ENCODE results near the gene CCDC9B. TPM values are rescaled to one million over a fixed set of nuclear protein-coding genes. Genes with fewer than 3 reads are reported as not detected.

Gene CCDC9B
- total RNA-seq, 1 donor from 2014 or later, result not detected

DNA sequence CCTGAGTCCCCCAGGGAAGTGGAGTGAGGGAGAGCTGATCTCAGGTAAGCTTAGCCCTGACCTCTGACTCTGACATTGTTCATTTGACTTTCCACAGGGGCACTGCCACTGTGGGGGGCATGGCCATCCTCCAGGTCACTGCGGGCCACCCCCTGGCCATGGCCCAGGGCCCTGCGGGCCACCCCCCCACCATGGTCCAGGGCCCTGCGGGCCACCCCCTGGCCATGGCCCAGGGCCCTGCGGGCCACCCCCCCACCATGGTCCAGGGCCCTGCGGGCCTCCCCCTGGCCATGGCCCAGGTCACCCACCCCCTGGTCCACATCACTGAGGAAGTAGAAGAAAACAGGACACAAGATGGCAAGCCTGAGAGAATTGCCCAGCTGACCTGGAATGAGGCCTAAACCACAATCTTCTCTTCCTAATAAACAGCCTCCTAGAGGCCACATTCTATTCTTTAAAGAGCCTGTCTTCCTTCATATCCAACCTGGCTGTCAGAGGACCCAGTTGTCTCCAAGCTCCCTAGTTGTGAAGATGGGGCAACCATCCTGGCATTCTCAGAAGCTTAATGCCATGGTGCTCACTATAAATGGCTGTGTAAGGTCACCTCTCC is 15.3 kb upstream of the CCDC9B start:
- Histone ChIP-seq H2AFZ (replicated peaks) (no peak overlapping the region), H3K4me1 (peaks cover 18% of the 10 kb centered on the region), H3K9ac (no peak overlapping the region), H3K27ac (no peak overlapping the region), H3K27me3 (peaks cover 45% of the 10 kb centered on the region), H3K36me3 (no peaks in the 10 kb centered on the region), H3F3A (ENCODE audit: low read depth) (peaks cover 28% of the 10 kb centered on the region), H3K4me3 (no peak overlapping the region), H3K4me2 (no peak overlapping the region), H3K9me3 (ENCODE audit: low read depth) (no peaks in the 10 kb centered on the region), H4K20me1 (ENCODE audit: low read depth) (peaks cover 11% of the 10 kb centered on the region), H3K79me2 (ENCODE audit: low read depth) (no peaks in the 10 kb centered on the region)
- H3K27me3 Mint-ChIP-seq (ENCODE audit: insufficient read depth, low read depth), result peaks cover 23% of the 10 kb centered on the region
- H3K27ac Mint-ChIP-seq, result no peak overlapping the region
- no peaks in the 10 kb centered on the region for H3K36me3 Mint-ChIP-seq
- peak overlapping the region; percentile 51 for H3K4me3 Mint-ChIP-seq
- DNase-seq (ENCODE audit: low spot score), result no peak
- TF ChIP-seq EZH2 (IDR thresholded peaks at IDR 0.05) (no peak), EZH2phosphoT487 (IDR thresholded peaks at IDR 0.05) (no peak)
- TF ChIP-seq, protein P1, sequence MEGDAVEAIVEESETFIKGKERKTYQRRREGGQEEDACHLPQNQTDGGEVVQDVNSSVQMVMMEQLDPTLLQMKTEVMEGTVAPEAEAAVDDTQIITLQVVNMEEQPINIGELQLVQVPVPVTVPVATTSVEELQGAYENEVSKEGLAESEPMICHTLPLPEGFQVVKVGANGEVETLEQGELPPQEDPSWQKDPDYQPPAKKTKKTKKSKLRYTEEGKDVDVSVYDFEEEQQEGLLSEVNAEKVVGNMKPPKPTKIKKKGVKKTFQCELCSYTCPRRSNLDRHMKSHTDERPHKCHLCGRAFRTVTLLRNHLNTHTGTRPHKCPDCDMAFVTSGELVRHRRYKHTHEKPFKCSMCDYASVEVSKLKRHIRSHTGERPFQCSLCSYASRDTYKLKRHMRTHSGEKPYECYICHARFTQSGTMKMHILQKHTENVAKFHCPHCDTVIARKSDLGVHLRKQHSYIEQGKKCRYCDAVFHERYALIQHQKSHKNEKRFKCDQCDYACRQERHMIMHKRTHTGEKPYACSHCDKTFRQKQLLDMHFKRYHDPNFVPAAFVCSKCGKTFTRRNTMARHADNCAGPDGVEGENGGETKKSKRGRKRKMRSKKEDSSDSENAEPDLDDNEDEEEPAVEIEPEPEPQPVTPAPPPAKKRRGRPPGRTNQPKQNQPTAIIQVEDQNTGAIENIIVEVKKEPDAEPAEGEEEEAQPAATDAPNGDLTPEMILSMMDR (IDR thresholded peaks at IDR 0.05), result no peak
- peaks cover 25% of the 10 kb centered on the region for H3K4me1 Mint-ChIP-seq
- no peaks in the 10 kb centered on the region for H3K9me3 Mint-ChIP-seq

DNA sequence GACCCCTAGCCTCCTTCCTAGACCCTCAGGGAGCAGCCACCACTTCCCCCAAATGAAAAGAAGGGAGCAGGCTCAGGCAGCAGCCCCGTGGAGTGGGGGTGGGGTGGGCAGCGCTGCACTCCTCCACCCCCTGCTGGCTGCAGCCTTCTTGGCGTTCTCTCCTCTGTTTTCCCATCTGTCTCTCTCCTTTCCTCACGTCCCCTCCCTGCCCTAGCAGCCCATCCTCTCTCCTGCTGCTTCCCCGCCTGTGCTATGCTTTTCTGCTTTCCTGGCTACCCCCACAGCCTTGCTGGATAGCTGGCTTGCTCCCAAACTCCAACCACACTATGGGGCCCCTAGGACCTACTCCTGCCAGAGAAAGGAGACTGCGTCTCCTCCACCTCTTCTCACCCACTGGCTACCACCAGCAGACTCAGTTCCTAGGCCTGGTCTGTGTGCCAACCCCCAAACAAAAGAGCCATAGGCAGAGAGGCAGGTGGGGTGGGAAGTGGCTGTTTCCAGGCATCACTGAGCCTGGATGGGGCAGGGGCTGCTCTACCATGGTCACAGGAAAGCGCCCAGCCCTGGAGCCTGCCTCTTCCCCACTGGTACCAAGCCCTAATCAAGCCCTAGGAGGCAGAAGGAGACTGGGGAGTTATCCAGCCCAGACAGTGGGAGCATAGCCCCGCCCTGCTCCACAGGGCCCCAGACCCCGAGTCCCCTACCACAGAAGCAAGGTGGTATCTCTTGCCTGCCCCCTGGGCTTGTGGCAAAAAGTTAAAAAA is 13.9 kb upstream of the CCDC9B start:
- H3K9me3 ChIP-seq (ENCODE audit: low read depth), result no peaks in the 10 kb centered on the region
- H3K9ac ChIP-seq, result no peak overlapping the region
- no peak overlapping the region for H3K27ac Mint-ChIP-seq
- H3K4me3 Mint-ChIP-seq, result no peak overlapping the region
- no peak for TF ChIP-seq EZH2phosphoT487 (IDR thresholded peaks at IDR 0.05)
- TF ChIP-seq, protein P1 (IDR thresholded peaks at IDR 0.05), result peak; percentile 21
- no peak for TF ChIP-seq EZH2 (IDR thresholded peaks at IDR 0.05)
- H3K4me2 ChIP-seq, result peak overlapping the region; percentile 27
- H3K36me3 ChIP-seq, result no peaks in the 10 kb centered on the region
- H3K79me2 ChIP-seq (ENCODE audit: low read depth), result no peaks in the 10 kb centered on the region
- no peaks in the 10 kb centered on the region for H3K9me3 Mint-ChIP-seq
- H3K4me3 ChIP-seq, result no peak overlapping the region
- H3K27me3 Mint-ChIP-seq (ENCODE audit: insufficient read depth, low read depth), result peaks cover 22% of the 10 kb centered on the region
- peaks cover 8% of the 10 kb centered on the region for H4K20me1 ChIP-seq (ENCODE audit: low read depth)
- H3K4me1 ChIP-seq, result peaks cover 18% of the 10 kb centered on the region
- DNase-seq (ENCODE audit: low spot score), result peak; percentile 65
- peak overlapping the region; percentile 19 for H2AFZ ChIP-seq (replicated peaks)
- H3K27ac ChIP-seq, result no peak overlapping the region
- no peaks in the 10 kb centered on the region for H3K36me3 Mint-ChIP-seq
- peaks cover 28% of the 10 kb centered on the region for H3F3A ChIP-seq (ENCODE audit: low read depth)
- peaks cover 25% of the 10 kb centered on the region for H3K4me1 Mint-ChIP-seq
- H3K27me3 ChIP-seq, result peaks cover 31% of the 10 kb centered on the region

DNA sequence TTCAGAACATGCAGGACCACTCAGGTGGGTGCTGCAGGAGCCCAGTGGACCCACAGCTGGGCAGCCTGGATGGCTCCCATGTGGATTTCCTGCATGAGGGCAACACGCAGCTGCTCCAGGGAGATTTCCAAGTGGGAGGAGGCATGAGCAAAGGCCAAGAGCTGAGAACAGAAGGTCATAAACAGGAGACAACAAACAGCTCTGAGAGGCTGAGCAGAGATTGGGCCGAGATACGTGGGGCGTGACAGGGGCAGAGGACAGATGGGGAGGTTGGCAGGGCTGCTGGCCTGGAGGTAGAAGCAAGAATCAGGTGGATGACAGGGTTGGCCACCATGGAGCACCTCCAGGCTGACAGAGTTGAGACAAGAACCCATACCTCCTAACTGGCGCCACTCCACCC is 13.0 kb upstream of the CCDC9B start:
- H4K20me1 ChIP-seq (ENCODE audit: low read depth), result peaks cover 4% of the 10 kb centered on the region
- peaks cover 14% of the 10 kb centered on the region for H3K4me1 ChIP-seq
- H3F3A ChIP-seq (ENCODE audit: low read depth), result peaks cover 21% of the 10 kb centered on the region
- no peak overlapping the region for H2AFZ ChIP-seq (replicated peaks)
- no peak overlapping the region for H3K9ac ChIP-seq
- peak overlapping the region; percentile 43 for H3K4me3 Mint-ChIP-seq
- H3K27me3 Mint-ChIP-seq (ENCODE audit: insufficient read depth, low read depth), result peaks cover 18% of the 10 kb centered on the region
- no peak overlapping the region for H3K4me2 ChIP-seq
- no peaks in the 10 kb centered on the region for H3K36me3 Mint-ChIP-seq
- TF ChIP-seq EZH2 (IDR thresholded peaks at IDR 0.05), result no peak
- TF ChIP-seq, protein P1 (IDR thresholded peaks at IDR 0.05), result no peak
- no peak for TF ChIP-seq EZH2phosphoT487 (IDR thresholded peaks at IDR 0.05)
- H3K9me3 Mint-ChIP-seq, result no peaks in the 10 kb centered on the region
- peaks cover 21% of the 10 kb centered on the region for H3K4me1 Mint-ChIP-seq
- no peaks in the 10 kb centered on the region for H3K36me3 ChIP-seq
- H3K27ac Mint-ChIP-seq, result no peak overlapping the region
- H3K9me3 ChIP-seq (ENCODE audit: low read depth), result no peaks in the 10 kb centered on the region
- no peak for DNase-seq (ENCODE audit: low spot score)
- no peaks in the 10 kb centered on the region for H3K79me2 ChIP-seq (ENCODE audit: low read depth)
- H3K27me3 ChIP-seq, result peaks cover 22% of the 10 kb centered on the region
- H3K27ac ChIP-seq, result no peak overlapping the region
- no peak overlapping the region for H3K4me3 ChIP-seq
